CD4-positive, alpha-beta T cell treated with Interleukin-1 beta for 1 hour (primary cell): Measurements from ENCODE around the gene ACSL6.

Source experiments
- DNase-seq, 2 donors: peaks; one replicate each; pipeline ENCODE4 v3.0.0-alpha.2; 2020 to 2022

The ACSL6 gene

GRCh38 chr5:131914472-131914871 is 97.0 kb downstream of the ACSL6 start:
- DNase-seq: no peak

- DNase-seq: no peak
These were observed 97.9 kb downstream of the ACSL6 start for GRCh38 chr5:131913603-131914002.

DNA sequence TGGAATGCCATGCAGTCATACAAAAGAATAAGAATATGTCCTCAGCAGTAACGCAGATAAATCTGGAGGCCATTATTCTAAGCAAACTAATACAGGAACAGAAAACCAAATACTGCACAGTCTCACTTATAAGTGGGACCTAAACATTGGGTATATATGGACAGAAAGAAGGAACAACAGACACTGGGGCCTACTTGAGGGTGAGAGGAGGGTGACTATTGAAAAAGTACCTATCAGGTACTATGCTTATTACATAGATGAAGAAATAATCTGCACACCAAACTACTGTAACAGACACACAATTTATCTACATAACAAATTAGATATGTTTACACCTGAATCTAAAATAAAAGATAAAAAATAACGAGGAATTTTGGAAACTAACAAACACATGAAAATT is 104.8 kb downstream of the ACSL6 start:
- no peak for DNase-seq

DNA sequence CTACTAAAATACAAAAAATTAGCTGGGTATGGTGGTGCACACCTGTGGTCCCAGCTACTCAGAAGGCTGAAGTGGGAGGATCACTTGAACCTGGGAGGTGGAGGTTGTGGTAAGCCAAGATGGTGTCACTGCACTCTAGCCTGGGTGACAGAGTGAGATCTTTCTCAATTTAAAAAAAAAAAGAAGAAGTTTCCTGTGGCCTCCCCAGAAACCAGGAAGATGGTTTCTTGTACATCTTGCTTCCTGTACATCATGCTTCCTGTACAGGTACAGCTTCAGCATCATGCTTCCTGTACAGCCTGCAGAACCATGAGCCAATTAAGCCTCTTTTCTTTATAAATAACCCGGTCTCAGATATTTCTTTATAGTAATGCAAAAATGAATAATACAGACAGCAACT is 109.2 kb downstream of the ACSL6 start:
- peak in 1 of 2 donors; percentile 27 for DNase-seq
